K562 (cell line): ENCODE measurements around the gene PLA2G2C. TPM values are rescaled to one million over a fixed set of nuclear protein-coding genes. Genes with fewer than 3 reads are reported as not detected.

Source experiments
- GATAD2A ChIP-seq: fragments of 450-650 bp; IDR thresholded peaks from 2 replicates; pipeline ENCODE4 v1.6.1; 2017
- SNIP1 ChIP-seq: fragments of 450-650 bp; IDR thresholded peaks from 2 replicates; pipeline ENCODE4 v1.7.1; 2017; ENCODE audit warnings: low read depth, mild to moderate bottlenecking
- SNRNP70 ChIP-seq: fragments of 200-400 bp; formaldehyde crosslinking; optimal IDR thresholded peaks from 2 replicates; pipeline ENCODE3; 2017; ENCODE audit warnings: low read depth, low read length
- THAP12 ChIP-seq: fragments of 250-450 bp; sonication (Bioruptor Pico); IDR thresholded peaks from 2 replicates; pipeline ENCODE4 v1.9.0; 2021; ENCODE audit warnings: mild to moderate bottlenecking, inconsistent platforms
- THRA ChIP-seq: fragments of 450-650 bp; IDR thresholded peaks from 2 replicates; pipeline ENCODE4 v1.6.1; 2017; ENCODE audit warnings: mild to moderate bottlenecking, moderate library complexity
- ZBTB8A ChIP-seq: fragments of 450-650 bp; IDR thresholded peaks from 2 replicates; pipeline ENCODE4 v1.6.1; 2018; ENCODE audit warnings: mild to moderate bottlenecking, moderate library complexity; ENCODE audit not compliant: partially characterized antibody
- ZC3H4 ChIP-seq: sonication (generic); formaldehyde crosslinking; IDR thresholded peaks from 2 replicates; pipeline ENCODE4 v1.9.0; 2021; ENCODE audit warnings: missing genetic modification reagents, borderline replicate concordance
- ZNF217 ChIP-seq: sonication (generic); formaldehyde crosslinking; IDR thresholded peaks from 2 replicates; pipeline ENCODE4 v1.8.0; 2022; ENCODE audit warnings: mild to moderate bottlenecking, missing genetic modification reagents
- ZNF274 ChIP-seq: IDR thresholded peaks from 2 replicates; pipeline ENCODE4 v1.6.1; 2011; ENCODE audit warnings: low read depth, mild to moderate bottlenecking, low read length, moderate library complexity, borderline replicate concordance
- ZNF324 ChIP-seq: fragments of 250-450 bp; sonication (Bioruptor Pico); IDR thresholded peaks from 2 replicates; pipeline ENCODE4 v1.4.0; 2020; ENCODE audit warnings: mild to moderate bottlenecking
- polyA plus RNA-seq, 8 experiments: library from polyadenylated mRNA; depleted of rRNA in 4 of 8; stranded (reverse) in 5 of 8; unstranded in 3 of 8; fragments of >200 nt; fragmentation: Nextera tagmentation in 2 of 8; fragmentation: Illumina TruSeq in 1 of 8; extraction: Ambion mirVana in 2 of 8; extraction: Trizol in 1 of 8; gene quantifications; 2 replicates each; pipeline versions ENCODE4 v1.2.1 to v1.2.3, GENCODE V29; 2011 to 2014; ENCODE audit warnings: inconsistent platforms in 1 of 8, missing spikeins in 1 of 8
- total RNA-seq, 7 experiments: library from RNA; depleted of rRNA in 6 of 7; stranded (reverse); fragments of >200 nt in 6 of 7; fragmentation: Illumina TruSeq in 2 of 7; extraction: Trizol in 2 of 7; gene quantifications; 2 replicates each; pipeline versions ENCODE4 v1.2.1 to v1.2.3, GENCODE V29; 2011 to 2021; ENCODE audit warnings: low replicate concordance in 1 of 7
- TF ChIP-seq, protein P1 (sequence below): fragments of 200-800 bp; sonication (Bioruptor generic); IDR thresholded peaks from 2 replicates; pipeline ENCODE4 v1.6.1; 2017; ENCODE audit warnings: missing genetic modification characterization, missing compliant biosample characterization
- TF ChIP-seq, protein P2 (sequence below): fragments of 450-650 bp; IDR thresholded peaks from 2 replicates; pipeline ENCODE4 v1.7.0; 2016; ENCODE audit warnings: borderline replicate concordance
- TF ChIP-seq, protein P3 (sequence below): fragments of 200-800 bp; sonication (Bioruptor generic); IDR thresholded peaks from 2 replicates; pipeline ENCODE4 v1.6.1; 2016; ENCODE audit warnings: missing genetic modification characterization, missing compliant biosample characterization

Gene PLA2G2C
- total and polyA plus RNA-seq, 9 of the 15 experiments (the other 6 are each of a cell fraction or from before 2014, with no cell fraction given) = 0.14 to 0.49 (median 0.21) TPM

- TF ChIP-seq ZC3H4 (CRISPR knock-in tag) (peak; percentile 19; the same call in 1 of the 2 replicates), SNIP1 (no peak), SNRNP70 (no peak), ZBTB8A (no peak), ZNF274 (no peak), THRA (no peak), ZNF324 (CRISPR knock-in tag) (no peak), GATAD2A (no peak), ZNF217 (CRISPR knock-in tag) (no peak), THAP12 (CRISPR knock-in tag) (0 out of 2 replicates have a peak, but pooled peaks have one; percentile 29)
- TF ChIP-seq, protein P1, sequence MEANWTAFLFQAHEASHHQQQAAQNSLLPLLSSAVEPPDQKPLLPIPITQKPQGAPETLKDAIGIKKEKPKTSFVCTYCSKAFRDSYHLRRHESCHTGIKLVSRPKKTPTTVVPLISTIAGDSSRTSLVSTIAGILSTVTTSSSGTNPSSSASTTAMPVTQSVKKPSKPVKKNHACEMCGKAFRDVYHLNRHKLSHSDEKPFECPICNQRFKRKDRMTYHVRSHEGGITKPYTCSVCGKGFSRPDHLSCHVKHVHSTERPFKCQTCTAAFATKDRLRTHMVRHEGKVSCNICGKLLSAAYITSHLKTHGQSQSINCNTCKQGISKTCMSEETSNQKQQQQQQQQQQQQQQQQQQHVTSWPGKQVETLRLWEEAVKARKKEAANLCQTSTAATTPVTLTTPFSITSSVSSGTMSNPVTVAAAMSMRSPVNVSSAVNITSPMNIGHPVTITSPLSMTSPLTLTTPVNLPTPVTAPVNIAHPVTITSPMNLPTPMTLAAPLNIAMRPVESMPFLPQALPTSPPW (CRISPR knock-in tag) = no peak
- TF ChIP-seq, protein P2, sequence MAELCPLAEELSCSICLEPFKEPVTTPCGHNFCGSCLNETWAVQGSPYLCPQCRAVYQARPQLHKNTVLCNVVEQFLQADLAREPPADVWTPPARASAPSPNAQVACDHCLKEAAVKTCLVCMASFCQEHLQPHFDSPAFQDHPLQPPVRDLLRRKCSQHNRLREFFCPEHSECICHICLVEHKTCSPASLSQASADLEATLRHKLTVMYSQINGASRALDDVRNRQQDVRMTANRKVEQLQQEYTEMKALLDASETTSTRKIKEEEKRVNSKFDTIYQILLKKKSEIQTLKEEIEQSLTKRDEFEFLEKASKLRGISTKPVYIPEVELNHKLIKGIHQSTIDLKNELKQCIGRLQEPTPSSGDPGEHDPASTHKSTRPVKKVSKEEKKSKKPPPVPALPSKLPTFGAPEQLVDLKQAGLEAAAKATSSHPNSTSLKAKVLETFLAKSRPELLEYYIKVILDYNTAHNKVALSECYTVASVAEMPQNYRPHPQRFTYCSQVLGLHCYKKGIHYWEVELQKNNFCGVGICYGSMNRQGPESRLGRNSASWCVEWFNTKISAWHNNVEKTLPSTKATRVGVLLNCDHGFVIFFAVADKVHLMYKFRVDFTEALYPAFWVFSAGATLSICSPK = no peak
- TF ChIP-seq, protein P3, sequence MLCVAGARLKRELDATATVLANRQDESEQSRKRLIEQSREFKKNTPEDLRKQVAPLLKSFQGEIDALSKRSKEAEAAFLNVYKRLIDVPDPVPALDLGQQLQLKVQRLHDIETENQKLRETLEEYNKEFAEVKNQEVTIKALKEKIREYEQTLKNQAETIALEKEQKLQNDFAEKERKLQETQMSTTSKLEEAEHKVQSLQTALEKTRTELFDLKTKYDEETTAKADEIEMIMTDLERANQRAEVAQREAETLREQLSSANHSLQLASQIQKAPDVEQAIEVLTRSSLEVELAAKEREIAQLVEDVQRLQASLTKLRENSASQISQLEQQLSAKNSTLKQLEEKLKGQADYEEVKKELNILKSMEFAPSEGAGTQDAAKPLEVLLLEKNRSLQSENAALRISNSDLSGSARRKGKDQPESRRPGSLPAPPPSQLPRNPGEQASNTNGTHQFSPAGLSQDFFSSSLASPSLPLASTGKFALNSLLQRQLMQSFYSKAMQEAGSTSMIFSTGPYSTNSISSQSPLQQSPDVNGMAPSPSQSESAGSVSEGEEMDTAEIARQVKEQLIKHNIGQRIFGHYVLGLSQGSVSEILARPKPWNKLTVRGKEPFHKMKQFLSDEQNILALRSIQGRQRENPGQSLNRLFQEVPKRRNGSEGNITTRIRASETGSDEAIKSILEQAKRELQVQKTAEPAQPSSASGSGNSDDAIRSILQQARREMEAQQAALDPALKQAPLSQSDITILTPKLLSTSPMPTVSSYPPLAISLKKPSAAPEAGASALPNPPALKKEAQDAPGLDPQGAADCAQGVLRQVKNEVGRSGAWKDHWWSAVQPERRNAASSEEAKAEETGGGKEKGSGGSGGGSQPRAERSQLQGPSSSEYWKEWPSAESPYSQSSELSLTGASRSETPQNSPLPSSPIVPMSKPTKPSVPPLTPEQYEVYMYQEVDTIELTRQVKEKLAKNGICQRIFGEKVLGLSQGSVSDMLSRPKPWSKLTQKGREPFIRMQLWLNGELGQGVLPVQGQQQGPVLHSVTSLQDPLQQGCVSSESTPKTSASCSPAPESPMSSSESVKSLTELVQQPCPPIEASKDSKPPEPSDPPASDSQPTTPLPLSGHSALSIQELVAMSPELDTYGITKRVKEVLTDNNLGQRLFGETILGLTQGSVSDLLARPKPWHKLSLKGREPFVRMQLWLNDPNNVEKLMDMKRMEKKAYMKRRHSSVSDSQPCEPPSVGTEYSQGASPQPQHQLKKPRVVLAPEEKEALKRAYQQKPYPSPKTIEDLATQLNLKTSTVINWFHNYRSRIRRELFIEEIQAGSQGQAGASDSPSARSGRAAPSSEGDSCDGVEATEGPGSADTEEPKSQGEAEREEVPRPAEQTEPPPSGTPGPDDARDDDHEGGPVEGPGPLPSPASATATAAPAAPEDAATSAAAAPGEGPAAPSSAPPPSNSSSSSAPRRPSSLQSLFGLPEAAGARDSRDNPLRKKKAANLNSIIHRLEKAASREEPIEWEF (CRISPR knock-in tag) = peak; percentile 46; the same call in 1 of the 2 replicates
These were observed 940 bp upstream of the PLA2G2C start (continued) for GRCh38 chr1:20187103-20187812.
